GM11168 (cell line): ENCODE data around the gene TMEM140.

Experiments
- in situ Hi-C: fragments of 300-500 bp; cut with MboI; formaldehyde crosslinking; loops from one replicate; pipeline ENCODE4 v1.12.0; 2022; ENCODE audit warnings: low sequenced_read_pairs; ENCODE audit not compliant: unreplicated experiment

TMEM140 gene

DNA sequence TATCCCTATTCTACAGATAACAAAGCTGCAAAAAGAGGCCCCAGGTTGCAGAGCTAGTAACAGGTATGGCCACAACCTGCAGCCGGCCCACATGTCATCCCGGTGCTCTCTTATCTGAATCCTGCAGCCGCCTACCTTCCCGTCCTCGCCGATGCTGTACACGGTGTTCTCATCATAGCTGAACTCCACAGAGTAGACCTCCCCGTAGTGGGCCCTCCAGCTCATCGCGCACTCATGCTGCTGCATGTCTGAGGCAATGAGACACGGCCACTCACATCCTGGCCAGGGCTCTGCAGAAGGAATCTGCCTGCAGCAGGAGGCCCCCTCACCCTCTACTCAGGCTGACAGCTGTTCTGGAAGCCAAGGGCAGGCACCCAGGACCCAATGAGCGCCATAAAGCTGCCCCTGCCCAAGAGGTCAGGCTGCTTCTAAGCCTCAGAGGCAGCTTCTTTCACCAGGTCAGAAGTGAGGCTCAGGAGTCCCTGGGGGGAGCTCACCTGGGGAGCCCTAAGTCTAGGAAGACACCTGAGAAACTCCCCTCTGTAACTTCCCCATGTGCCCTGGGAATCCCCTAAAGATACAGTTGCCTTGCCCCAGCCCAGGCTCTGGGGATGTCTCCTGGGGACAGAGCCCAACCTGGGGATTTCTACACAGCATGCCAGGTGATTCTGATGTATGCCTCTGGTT lies 40.6 kb downstream of the TMEM140 start:
- in situ Hi-C loops: no loop called here

DNA sequence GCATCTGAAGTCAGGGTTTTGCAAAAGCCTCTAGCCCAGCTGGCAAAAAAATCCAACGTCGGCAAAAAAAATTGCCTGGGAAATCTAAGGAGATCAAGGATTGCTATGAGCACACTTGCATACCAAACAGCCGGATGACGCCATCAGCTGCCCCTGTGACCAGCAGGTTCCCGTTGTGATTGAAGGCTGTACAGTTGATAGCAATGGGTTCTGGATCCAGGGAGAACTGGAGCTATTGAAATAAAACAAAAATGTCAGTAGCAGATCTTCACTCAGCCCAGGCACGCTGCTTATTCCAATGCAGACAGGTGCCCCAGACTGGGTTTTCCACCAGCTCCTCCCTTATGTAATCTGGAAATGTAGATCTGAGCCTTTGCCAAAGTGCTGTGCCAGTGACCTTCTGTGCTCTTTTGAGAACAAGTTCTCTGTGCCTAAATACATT lies 41.4 kb downstream of the TMEM140 start:
- in situ Hi-C loops: no loop called here

DNA sequence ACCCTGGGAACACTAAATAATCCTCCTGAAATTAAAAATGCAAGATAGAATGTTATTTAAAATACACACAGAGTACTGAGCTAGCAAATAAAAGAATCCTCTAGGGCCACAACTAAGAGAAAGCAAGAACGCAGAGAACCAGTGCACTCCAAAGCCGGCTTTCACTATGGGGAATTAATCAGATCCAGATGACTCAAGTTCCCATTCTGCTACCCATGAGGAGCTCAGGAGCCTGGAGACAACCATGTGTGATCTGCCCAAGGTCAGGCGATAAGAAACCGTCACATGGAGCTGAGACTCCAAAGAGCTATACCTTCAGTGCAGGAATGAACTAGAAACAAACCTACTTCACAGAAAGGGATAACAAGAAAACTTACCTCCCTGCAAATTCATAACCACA lies 42.1 kb downstream of the TMEM140 start:
- in situ Hi-C loops: no loop called here

DNA sequence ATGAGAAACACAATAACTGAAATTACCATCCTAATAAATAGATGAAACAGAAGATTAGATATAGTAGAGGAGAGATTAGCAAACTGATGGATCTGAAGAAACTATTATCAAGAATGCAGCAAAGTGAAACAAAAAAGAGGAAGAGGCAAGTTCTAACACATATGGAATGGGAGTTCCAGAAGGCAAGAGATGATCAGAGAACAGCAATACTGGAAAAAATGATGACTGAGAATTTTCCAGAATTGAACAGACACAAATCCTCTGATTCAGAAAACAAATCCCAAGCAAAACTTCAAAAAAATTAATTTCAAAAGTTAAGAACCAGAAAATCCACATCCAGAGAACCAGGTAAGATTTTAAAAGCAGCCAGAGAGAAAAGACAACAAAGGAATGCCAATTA lies 42.8 kb downstream of the TMEM140 start:
- in situ Hi-C loops: no loop called here

DNA sequence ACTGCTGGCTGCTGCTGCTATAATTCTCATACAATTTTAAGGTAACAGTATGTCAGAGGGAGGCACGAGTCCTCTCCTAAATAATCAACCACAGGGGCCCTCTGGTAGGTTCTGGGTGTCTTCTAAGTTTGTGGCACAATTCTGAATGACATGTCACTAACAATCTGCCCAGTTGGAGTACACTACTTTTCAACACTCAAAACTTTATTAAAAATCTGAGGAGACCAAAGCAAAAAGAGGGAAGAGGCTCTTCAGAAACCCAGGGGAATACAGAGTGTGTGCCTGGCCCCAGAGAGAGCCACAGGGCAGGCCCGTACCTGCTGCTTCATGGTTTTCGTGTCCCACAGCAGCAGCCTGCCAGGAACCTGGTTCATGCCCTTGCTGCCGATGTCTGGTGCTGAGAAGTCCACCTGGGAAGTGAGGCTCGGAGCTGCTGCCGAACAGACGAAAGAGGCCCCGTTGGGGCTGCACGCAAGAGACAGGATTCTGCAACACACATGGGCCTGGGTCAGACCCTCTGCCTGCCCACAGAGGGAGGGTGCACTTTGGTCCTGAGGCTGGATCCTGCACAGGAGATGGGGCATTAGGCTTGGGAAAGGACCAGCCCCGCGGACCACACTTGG lies 45.2 kb downstream of the TMEM140 start:
- in situ Hi-C loops: no loop called here

DNA sequence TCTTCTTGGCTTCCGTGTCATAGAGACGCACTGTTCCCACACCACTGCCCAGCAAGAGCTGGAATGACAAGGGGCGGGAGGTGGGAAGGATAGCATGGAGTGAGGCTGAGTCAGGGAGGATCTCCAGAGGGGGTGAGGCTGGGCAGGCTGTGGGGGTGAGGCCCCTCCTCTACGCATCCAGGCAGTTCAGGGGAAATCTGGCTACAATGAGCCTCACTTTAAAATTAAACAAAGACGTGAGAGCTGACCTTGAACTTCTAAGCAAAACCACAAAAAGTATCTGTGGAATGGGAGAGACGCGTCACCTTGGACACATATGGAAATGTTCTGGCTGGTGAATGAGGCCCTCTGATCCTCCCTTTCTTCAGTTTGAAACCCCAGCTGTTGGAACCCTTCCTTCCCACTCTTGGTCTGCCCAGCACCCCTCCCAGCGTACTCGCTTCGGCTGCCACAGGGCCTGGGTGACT lies 45.8 kb downstream of the TMEM140 start:
- in situ Hi-C loops: no loop called here

DNA sequence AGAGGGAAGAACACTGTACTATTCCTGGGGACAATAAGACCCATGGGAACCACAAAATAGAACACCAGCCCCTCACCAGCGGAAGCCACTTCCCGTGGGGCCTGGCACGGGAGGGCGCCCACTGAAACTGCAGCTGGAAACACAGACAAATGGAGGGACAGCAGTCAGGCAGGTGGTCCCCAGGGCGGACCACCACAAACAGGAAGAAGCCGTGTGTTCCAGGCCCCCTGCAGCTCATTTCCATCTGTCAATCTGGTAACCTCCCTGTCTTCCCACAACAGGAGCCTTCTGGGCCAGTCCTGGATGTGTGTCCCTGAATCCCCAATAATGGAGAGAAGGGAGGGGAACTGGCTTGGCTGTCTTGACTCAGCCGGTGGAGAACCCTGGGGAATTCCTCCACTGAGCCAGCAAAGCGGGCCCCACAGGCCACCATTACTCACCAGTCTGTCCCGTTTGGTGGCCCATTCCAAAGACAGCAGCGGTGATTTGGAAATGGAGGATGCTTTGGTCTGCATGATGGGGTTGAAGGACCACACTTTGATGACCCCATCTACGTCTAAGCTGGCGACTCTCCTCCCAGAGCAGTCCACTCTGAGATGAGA lies 46.7 kb downstream of the TMEM140 start:
- in situ Hi-C loops: no loop called here

DNA sequence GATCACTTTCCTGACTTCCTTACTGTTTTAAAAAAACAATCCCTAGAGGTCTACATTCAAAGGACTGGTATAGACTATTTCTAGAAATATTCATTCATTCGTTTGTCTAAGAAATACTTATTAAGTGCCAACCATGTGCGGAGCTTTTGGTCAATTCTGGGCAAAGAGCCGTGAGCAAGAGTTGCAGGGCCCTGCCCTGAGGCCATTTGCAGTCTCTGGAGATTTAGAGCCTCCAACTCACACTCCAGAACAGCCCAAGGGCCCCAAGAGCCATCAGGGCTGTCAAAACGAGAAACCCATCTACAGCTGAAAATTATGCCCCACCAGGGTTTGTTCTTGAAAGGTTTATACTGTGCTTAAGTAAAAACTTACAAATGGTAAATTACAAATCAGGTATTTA lies 47.3 kb downstream of the TMEM140 start:
- in situ Hi-C loops: no loop called here

DNA sequence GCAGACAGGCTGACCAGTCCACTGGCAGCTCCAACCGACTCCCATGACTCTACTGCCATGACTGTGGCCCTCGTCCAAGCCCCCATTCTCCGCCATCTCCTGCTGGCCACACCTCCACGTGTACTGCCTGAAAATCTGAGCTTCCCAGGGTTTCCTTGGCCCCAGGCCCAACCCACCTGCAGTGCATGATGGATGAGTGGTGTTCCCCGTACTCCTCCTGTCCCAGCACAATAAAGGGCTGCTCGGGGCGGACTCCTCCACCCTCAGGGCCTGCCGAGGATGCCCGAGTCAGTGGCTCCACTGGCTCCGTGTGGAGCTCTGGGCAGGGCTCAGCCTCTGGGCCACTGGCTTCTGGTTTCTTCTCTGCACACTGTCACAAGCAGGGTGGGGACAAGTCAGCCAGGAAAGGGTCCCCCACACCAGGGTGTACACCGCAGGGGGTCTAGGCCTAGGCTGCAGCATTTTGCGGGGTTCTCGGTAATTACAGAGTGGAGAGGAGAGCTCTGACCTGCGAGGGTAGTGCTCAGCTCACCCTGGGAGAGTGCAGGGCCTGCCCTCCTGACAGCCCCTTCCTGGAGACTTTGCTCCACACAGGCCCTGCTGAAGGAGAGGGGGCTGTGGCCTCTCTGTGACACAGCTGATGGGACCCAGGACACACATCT lies 48.2 kb downstream of the TMEM140 start:
- in situ Hi-C loops: no loop called here

DNA sequence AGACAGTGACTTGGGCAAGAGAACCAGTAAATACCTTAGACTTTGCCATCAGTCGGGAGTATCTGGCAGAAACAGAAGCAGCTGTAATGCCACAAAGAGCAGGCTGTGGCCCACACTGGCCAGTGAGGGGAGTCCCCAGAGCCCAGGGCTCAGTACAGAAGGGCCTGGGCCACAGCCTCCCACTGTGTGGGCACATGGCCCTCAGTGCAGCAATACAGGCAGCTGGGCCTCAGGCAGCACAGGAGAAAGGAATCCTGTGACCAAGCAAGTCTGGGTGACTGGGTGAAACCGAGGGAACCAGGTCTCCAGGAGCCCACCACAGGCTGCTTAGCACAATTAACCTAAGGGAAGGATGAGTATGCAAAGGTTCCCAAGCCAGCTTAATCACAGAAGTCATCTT lies 49.5 kb downstream of the TMEM140 start:
- in situ Hi-C loops: no loop called here

DNA sequence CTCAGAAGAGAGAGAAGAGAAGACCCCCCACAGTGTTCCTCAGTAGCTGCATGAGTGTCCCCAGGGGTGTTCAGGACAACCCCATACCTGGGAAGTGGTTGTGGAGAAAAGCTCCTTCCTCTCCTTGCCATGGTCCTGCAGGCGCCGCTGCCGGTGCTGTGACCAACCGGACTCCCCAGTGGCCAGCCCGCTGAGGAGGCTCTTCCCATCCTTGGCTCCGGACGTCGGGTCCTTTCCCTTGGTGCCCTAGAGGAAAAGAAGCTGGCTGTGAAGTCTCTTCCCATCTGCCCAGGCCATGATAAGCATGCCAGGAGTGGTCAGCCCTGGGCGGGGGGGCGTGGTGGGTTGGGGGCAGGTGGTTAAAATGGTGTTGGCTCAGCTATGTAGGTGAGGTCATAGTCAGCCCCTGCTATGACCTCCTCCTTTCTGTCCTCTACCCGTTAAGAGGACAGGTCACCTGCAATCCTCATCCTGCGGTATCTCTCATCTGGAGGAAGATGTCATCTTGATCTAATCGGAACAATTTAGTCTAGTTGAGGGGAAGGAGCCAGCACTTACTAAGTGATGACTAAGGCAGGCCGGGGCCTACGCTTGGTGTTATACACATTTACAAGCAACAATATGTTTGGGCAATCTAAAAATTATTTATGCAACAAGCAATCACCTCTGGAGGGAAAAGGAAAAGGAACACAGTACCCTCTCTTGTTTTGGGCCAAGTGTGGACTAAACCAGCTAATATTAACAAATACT lies 50.2 kb downstream of the TMEM140 start:
- in situ Hi-C loops: no loop called here

DNA sequence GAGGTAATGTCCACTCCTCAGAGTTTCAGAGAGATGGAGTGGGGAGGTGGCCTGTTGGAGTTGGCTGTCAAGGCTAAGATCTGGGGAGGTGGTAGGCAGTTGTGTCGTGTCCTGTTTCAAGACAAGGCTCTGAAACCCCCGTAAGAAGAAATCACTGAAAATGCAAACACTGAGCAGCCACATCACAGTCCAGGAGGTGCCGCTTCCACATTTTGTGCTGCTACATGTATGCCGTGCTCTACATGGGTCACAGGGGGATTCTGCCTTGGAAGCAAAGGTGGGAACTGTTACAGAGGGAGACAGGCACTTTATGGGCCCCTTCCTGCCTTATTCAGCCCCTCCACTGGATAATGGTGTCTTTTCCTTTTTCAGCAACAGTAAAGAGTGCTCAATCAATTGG lies 51.6 kb downstream of the TMEM140 start:
- in situ Hi-C loops: no loop called here

DNA sequence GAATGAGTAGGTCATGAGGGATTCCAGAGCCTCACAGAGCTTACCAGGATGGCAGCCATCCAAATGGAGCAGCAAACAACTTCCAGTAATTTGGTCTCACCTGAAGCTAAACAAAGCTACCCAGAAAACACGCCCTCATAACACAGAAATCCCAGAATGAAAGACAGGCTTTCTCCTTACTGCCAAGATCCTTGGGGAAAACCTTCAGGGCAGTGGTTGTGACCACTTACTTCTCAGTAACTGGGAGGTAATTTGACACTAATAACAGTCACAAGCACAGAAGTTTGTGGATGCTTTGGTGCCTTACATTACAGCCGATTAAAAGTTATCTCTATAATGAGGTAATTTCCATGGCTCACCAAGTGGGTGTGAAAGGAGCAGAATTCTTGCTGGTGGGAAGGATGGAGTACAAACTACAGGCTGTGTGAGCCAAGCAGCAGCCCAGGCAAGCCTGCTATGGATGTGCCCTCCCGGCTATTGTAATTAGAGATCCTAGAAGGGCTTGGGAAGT lies 53.0 kb downstream of the TMEM140 start:
- in situ Hi-C loops: no loop called here

DNA sequence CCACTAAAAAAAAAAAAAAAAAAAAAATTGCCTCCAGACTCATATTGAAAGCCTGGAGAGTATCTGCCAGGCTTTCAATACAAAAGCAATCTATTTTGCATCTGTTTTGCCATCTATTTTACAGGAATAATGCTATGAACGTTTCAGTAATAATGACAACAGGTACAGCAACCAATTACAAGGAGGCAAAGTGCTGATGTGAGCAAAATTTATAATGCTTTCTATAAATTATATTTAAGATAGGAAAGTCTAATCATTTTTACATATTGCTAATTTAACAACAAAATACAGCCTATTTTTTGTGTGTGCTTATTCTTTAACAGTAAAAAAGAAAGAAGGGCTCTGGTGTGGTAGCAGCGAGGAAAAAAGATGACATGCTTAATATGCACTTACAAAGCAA lies 53.5 kb downstream of the TMEM140 start:
- in situ Hi-C loops: no loop called here

DNA sequence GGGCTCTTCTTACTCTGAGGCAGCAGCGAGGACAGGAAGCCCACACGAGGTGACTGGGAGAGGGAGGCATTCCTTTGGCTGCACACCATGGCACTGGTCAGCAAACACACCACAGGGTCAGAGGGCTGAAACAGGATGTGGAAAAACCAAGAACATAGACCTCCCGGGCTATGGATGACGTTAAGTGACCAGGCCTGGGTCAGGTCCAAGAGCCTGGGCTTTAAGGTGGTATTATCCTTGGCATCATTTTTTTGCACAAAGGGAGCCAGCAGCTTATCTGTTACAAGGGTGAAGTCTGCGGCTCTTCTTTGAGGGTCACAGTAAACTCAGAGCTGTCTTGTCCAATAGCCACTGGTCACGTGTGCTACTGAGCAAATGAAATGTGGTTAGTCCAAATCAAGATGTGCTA lies 56.5 kb downstream of the TMEM140 start:
- in situ Hi-C loops: no loop called here

DNA sequence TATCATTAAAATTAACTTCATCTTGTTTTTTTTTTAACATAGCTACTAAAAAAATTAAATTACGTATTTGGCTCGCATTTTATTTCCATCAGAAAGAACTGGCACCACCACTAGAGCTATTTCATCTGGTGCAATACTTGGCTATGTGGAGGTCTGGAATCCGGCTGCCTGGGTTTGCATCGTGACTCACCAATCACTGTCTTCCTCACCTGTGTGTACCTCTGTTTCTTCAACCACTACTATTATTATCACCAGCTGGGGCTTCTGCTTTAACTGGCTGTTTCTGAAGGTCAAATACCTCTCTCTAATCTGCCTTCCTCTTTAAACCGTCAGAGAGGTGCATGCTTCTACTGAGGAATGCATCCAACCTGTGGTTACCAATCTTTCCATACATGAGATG lies 57.0 kb downstream of the TMEM140 start:
- in situ Hi-C loops: no loop called here

DNA sequence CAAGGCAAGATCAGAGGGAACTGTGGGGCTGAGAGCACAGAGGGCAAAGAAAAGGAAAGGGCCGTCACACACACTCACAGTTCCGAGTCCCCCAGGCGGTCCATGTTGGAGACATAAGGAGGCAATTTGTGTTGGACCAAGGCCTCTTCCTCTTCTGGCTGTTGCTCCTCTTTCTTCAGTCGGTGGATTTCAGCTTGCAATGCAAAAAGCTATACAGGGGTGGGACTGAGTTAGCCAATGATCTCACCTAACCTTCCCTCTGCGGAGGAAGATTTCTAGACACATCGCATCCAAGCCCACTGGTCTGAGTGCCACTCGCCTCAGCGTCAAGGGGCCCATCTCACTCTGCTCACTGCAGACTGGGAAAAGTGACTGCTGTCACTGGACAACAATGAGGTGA lies 58.0 kb downstream of the TMEM140 start:
- in situ Hi-C loops: no loop called here

DNA sequence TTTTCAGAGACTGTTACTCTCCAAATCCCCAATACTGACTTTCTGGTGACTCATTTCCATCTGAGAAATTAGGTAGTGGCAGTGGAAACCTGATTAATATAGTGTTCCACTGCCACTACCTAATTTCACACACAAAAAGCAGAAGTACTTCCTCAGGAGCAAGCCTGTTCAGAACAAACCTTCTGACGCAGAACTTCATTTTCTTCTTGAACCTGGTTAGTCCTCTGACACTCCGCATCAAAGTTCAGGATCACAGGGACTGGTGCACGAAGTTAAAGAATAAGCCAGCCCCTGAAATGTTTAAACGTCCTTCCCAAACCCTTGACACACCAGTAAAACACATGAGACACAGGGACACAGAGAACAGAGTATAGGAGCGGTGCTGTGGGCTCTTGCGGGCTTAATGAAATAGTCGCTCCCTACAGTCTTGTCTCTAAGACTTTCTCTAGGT lies 59.1 kb downstream of the TMEM140 start:
- in situ Hi-C loops: no loop called here

DNA sequence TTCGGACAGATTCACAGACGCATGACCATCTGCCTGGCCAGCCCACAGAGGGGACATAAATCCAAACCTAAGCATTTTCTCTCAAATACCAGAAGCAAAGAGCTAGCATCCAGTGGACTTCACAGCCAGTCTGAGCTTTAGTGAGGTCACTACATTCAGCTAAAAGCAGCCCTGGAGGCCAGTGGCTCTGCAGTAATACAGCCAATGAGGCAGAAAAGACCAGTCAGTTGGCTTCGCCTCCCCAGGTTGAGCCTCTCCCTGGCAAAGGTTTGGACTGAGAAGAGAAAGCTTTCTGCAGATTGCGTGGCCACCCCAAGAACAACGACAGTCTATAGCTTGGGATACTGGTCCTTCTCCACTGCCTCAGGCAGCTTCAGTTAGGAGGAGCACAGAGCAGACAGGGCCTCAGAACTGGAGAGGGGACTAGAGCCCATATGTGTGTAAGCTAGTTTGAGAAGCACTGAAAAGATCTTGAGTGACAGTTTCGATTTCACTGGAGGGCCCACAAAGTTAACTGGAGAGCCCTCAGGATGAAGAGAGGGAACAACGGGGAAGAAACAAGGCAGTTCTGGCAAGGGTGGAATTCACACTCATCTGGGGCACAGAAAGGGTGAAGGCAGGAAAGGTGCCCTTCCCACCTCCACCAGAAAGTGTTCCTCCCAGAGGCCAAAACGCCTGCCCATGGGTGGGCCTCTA lies 59.7 kb downstream of the TMEM140 start:
- in situ Hi-C loops: no loop called here
